GM18511 (cell line): ENCODE data around the gene TXNDC8.
A peak's percentile ranks its signal among the peaks of the same experiment; 100 is the strongest.
"Not testable (repeated sequence)": the region's sequence is repeated elsewhere in the genome, so short reads cannot be mapped to it uniquely, and the experiment has no call there.

Experiments
- ATAC-seq: cut with Tn5 transposase; IDR thresholded peaks from one replicate; pipeline ENCODE4 v1.9.1; 2021; ENCODE audit warnings: mild to moderate bottlenecking, moderate library complexity; ENCODE audit not compliant: unreplicated experiment

The TXNDC8 gene

DNA sequence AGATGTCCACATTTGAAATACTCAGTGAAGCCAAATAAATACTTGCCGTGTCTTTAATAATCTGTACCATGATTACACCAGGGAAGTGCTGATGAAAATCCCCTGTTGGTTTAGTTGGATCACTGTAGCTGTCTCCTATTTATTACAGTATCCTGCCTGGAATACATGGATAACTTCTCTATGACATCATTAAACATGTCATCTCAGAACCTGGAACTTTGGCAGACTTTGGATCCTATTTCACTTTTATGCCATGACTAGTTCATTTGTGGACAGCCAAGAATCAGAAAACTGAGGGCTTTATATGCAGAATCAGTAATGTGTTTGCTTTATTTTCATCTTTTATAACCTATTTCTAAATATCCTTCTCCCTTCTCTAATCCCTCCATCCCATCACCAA lies at the start of gene TXNDC8:
TXNDC8 (minus strand) TSS at position 137 of the 400 bp plus-strand sequence.
- no peak for ATAC-seq

DNA sequence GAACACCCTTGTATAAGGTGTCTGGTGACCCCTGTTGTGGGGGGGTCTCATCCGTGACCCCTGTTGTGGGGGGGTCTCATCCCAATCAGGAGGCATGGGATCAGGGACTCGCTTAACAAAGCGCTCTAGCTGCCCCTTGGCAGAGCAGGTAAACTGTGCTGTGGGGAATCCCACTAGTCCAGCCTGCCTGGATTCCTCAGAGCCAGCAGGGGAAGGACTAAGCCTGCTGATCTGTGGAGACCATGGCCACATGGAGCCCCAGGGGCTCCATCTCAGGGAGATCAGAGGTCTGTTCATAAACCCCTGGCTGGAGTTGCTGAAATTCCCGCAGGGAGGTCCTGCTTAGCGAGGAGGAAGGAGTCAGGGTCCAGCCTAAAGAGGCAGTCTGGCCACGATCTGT lies 45.8 kb upstream of the TXNDC8 start:
- ATAC-seq = no peak

DNA sequence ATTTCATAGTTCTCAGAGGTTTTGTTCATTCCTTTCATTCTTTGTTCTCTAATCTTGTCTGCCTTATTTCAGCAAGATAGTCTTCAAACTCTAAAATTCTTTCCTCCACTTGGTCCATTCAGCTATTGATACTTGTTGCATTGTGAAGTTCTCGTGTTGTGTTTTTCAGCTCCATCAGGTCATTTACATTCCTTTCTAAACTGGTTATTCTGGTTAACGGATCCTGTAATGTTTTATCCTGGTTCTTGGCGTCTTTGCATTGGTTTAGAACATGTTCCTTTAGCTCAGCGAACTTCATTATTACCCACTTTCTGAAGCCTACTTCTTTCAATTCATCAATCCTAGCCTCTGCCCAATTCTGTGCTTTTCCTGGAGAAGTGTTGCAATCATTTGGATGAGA lies 45.1 kb upstream of the TXNDC8 start:
- ATAC-seq = no peak

DNA sequence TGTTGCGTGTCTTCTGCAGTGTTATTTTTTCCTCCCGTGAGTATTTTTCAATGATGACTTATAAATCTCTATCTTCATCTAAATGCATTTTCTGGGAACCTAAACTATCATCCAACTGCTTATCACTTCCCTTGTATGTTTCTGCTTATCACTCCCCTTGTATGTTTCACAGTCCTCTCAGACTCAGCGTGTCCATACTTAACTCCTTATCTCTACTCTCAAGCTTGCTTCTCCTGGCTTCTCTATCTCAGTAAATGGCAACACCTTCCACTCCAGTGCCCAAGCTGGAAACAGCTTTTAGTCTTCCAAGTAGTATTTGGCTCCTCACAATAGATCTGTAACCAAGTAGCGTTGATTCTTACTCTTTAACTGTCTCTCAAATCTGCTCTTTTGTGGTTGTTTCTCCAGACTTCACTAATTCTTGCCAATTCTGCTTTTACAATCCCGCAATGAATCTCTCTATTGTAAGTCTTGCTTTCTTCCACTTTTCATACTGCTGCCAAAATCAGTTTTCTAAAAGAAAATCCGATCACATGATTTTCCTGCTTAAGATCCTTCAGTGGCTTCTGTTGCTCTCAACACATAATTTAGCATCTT lies 33.8 kb upstream of the TXNDC8 start:
- ATAC-seq = no peak

DNA sequence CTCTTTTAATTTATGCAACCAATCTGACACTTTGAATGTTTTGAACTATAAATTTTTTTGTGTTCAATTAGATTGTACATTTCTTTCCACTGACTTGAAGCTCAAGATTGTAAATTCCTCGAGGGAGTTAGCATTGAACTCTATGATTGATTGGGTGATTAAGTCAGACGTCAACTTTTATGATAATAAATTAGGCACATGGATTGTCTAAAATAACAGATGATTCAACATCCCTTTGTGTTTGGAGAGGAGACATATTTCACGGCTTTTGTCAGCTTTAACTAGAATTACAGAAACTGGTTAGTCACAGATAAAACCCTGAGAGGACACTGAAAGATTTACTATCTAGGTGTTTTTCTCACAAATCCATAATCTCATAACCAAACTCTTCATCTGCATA lies 32.7 kb upstream of the TXNDC8 start:
- ATAC-seq = no peak

DNA sequence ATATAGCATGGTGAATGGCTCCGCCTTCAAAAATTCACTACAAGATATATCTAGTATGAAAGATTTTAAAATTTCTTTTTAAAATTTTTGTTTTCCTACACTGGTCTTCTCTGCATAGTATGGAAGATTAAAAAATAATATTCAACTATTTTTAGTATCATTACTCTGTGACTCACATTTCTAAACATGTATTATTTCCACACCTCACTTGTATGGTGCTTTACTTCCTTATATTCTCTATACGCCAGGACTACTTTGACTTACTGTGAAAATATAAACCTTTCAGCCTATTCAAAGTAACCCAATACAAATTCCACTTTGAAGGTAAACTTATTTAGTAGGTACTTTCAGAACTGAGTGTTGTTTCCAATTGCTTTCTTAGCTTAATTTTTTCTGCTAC lies 26.8 kb upstream of the TXNDC8 start:
- no peak for ATAC-seq

DNA sequence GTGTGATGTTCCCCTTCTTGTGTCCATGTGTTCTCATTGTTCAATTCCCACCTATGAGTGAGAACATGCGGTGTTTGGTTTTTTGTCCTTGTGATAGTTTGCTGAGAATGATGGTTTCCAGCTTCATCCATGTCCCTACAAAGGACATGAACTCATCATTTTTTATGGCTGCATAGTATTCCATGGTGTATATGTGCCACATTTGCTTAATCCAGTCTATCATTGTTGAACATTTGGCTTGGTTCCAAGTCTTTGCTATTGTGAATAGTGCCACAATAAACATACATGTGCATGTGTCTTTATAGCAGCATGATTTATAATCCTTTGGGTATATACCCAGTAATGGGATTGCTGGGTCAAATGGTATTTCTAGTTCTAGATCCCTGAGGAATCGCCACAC lies 21.3 kb upstream of the TXNDC8 start:
- ATAC-seq = not testable (repeated sequence)

DNA sequence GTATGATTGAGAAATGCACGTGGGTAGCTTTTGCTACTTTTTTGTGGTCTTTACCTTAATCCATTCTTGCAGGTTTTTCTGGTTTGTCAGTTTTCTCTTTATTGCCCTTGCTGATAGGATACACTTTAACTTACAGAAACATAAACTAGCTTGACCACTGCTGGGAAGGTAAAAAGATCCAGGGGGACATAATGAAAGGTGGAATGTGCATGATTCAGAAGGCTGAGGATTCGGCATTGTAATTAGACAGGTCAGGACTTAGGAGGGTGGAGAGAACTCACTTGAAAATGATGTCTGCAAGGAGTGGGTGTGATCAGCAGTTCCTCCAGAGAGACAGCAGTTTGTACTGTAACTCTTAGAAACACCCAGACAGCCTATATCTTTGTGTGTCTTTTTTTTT lies 19.8 kb upstream of the TXNDC8 start:
- no peak for ATAC-seq

DNA sequence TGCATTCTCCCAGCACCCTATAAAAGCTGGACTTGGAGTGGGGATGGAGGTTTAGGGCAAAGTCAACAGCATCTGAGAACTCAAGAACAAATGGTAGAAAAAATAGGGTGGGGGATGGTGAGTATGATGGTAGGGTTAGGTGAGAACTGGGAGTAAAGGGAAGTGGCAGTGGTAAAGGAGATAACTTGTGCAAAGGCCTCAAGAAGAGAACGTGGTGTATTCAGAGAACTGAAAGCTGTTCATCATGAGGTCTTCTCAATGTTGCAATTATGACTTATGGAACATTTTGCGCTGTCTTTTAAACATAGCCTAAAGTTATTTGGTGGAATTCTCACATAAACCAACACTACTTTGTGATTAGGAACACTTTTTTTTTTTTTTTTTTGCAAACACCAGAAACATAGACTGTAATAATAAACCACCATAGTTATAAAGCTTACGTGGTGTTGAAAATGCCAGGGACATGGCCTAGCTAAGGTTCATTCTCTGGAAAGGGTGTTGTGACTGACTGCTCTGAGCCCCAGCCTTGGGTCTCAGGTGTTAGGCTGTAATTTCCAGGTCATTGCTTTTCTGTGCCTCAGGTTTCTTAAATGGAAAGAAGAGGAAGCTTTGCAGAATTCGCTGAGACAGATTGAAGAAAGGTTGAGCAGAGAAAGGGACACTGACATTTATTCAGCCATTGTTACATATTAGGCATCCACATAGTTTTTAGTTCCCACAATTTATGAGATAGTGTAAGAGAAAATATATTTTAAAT lies 19.2 kb upstream of the TXNDC8 start:
- ATAC-seq = no peak

DNA sequence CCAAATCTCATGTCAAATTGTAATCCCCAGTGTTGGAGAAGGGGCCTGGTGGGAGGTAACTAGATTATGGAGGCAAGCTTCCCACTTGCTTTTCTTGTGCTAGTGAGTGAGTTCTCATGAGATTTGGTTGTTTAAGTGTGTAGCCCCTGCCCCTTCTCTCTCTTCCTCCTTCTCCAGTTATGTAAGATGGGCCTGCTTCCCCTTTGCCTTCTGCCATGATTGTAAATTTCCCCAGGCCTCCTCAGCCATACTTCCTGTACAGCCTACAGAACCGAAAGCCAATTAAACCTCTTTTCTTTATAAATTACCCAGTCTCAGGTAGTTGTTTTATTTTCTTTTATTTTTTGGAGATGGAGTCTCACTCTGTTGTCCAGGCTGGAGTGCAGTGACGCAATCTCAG lies 18.2 kb upstream of the TXNDC8 start:
- no peak for ATAC-seq

DNA sequence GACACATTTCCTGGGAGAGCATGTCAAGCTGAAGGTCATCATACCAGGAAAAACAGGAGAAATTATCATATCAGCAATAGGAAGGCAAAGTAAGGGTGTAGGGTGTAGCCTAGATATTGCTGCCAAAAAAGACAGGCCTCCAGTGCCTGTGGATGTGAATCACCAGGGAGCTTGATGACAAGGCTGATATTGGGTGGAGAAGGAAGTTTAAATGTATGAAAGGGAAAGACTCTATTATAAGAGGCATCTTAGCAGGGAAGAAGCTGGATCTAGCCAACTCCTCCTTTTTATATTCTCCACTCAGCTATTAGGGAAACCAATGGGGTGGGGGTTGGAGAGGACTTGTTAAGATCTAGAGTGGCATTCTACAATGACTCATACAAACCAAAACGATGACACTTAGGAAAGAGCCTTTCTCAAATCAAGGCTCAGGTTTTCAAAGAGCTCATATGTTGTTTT lies 13.4 kb upstream of the TXNDC8 start:
- no peak for ATAC-seq

DNA sequence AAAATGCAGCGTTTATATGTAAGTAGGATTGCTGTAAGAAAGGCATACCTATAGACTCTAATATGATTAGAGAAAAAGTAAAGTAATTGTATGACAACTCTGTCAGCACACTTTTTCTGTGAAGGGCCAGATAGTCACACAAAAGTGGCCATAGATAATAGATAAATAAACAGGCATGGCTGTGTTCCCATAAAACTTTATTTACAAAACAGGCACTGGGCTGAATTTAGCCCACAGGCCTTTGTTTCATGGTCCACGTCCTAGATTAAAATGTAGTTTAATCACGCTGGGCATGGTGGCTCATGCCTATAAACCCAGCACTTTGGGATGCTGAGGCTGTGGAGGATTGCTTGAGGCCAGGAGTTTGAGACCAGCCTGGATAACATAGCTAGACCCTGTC lies 8.7 kb upstream of the TXNDC8 start:
- no peak for ATAC-seq

DNA sequence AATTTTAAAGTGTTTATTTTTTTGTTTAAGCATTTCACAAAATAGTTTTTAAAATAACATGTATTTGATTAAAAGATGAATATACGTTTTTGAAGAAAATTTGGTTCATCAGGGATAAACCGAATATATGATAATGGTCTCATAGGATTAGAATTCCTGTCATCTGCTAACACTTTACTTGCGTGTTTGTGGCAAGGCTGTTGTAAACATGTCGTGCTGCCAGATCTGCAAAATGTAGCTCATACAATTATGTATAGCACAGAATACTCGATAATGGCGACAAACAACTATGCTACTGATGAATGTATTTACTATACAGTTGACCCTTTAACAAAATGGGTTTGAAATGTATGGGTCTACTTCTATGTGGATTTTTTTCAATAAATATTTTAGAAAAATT lies 7.2 kb upstream of the TXNDC8 start:
- no peak for ATAC-seq

DNA sequence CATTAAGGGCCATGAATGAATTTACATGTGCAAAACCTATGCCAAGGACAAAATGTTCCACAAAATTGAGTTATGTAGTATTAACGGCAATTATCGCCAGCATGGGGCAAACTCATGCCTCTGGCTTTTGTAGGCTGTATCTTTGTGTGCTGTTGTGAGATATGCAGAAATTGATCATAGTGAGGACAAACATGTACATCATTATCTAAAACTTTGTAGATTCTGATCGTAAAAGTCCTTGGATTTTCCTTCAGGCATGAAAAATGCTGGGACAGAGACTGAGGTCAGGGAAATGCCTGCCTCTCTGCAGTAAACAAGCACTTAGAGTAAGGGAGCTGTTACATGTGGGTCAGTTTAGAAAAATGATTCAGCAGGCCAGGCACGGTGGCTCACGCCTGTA lies 5.9 kb upstream of the TXNDC8 start:
- ATAC-seq = no peak

DNA sequence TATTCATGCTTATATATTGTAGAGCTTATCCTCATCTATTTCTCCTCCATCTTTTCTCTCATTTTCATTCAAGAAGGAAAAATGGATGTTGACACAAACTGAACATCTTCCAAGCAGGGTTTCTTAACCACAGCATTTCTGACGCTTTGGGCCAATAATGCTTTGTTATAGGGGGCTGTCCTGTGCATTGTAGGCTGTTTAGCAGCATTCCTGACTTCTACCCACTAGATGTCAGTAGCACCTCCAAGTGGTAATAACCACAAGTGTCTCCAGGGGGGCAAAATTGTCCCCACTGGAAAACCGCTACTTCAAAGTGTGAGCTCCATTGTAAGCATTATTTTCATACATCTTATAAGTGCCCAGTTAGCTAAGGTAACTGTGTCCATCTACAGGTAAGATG lies 2.6 kb upstream of the TXNDC8 start:
- no peak for ATAC-seq

DNA sequence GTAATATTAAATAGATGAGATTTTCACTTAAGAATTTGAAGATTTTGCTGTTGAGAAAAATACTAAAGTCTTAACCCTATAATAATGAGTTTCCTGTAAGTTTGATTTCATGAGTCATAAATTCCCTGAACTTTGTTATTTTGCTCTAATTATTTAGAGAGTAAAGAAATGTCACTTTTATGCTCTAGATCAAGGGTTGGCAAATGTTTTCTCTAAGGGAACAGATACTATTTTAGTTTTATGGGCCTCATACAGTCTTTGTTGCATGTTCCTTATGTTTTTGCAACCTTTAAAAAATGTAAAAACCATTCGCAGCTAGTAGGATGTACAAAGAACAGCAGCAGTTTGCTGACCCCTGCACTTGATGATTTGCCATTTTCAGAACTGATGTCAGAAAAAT lies 480 bp upstream of the TXNDC8 start:
- no peak for ATAC-seq

DNA sequence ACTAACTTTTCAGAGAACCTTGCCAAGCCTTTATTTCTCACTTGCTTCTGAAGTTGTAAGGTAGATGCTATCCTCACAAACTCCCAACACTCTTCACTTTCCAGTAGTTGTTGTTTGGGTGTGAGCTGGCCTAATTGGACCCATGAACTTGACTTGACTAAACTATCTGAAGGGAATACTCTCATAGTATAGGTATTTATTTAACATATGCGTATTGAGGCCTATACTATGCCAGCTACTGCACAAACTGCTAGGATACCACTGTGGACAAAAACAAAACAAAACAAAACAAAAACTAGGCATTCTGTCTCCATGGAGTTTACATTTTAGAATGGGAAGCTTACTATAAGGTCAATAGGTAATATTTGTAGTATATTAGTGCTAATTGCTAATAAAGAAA lies 1.3 kb downstream of the TXNDC8 start:
- ATAC-seq = no peak

DNA sequence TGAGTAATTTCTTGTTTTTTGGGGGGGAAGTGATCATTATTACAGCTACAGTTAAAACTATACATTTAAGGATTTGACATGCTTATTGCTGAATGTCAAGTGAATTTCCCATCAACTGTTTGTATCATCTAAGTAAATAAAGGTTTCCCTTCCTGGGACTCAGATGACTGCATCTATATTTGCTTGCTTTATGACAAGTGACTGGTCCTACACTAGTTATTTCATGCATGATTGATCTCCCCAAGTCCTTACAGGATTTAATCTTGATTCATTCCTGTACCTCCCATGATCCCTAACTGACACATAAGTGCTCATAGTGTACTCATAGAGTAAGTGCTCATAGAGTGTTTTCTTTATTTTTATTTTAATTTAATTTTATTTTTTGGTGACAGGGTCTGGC lies 2.8 kb downstream of the TXNDC8 start:
- peak; percentile 27 for ATAC-seq

DNA sequence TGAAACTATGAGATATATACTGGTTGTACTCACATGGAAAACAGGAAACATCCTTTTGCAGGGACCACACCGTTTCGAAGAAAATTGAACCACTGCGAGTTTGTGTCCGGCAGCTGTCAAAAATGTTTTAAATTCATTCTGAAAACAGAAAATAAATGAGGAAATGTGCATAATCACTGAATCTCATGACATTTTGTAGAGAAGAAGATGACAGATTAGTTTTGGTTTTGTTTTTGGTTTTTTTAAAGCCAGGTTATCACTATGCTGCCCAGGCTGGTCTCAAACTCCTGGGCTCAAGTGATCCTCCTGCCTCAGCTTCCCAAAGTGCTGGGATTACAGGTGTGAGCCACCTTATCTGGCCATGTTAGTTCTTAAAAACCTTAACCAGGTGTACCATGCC lies 3.5 kb downstream of the TXNDC8 start:
- ATAC-seq = peak; percentile 81

DNA sequence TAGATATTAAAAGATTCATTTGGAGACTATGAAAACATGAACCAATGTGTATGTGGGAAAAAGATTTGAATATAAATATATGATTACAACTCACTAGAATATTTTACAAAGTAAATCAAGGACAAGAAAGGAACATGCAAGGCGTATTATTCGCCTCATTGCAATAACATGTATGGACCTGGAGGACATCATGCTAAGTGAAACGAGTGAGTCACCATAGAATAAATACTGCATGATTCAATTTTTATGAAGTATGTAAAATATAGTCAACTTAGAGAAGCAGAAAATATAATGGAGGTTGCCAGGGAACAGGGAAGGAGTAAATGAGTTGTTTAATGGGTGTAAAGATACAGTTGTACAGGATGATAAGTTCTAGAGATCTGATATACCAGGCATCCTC lies 4.9 kb downstream of the TXNDC8 start:
- no peak for ATAC-seq

DNA sequence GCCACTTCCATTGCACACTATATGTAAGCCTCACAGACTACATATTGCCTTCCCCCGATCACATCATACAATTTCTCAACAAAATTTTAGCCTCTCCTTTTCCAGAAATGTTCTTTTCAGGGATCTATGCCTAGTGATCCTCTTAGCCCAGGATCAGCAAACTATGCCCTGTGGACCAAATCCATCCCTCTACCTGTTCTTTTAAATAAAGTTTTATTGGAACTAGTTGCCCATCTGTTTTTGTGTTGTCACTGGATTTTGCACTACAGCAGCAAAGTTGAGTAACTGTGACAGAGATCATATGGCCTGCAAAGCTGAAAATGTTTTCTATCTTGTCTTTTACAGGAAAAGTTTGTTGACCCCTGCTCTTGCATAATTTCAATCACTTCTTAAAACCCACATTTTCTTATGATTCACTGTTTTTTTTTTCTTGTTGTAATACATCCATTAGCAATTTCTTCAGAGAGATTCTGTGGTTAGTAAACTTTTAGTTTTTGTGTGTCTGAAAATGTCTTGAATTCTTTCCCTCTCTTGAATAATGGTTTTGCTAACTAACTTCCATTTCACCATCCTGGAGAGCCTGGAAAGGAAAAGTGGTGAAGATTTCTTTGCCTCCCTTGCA lies 7.1 kb downstream of the TXNDC8 start:
- no peak for ATAC-seq

DNA sequence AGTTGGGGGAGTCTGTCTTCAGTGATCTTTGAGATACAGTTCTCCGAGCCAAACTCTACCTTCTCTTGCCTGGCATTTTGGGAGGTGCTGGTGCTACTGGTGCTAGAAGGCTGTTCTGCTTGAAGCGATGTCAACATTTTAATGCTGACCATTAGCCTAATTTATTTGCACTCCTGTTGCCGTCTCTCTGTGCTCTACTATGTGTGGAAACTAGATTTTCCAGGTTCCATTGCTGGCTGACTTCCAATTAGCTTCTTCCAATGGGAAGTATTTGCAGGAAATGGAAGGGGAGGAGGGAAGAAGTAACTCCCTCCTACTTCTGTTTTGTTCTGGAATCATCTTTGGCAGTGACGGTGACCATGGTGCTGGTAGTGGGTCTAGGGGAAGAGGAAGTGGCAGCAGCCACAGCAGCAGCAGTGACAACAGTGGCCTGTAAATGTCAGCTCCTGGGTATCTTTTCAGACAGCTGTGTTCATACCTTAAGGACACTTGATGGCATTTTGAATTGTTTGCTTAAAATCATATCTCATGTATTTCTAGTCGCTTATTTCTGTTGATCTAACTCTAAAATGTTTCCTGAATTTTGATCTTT lies 7.9 kb downstream of the TXNDC8 start:
- ATAC-seq = no peak
